Activated CD8-positive, alpha-beta T cell treated with anti-CD3 and anti-CD28 coated beads for 36 hours (primary cell): ENCODE measurements around the gene AKAP12. TPM values are rescaled to one million over a fixed set of nuclear protein-coding genes. Genes with fewer than 3 reads are reported as not detected.
"Not testable (repeated sequence)": the region's sequence is repeated elsewhere in the genome, so short reads cannot be mapped to it uniquely, and the experiment has no call there.

Experiments
- ATAC-seq: fragments of 200-7000 bp; cut with Tn5 transposase; one replicate; pipeline ENCODE4 v1.10.0; 2021; ENCODE audit warnings: mild to moderate bottlenecking, moderate library complexity
- CTCF ChIA-PET: fragments of 350-600 bp; sonication (Branson Sonifier 250); formaldehyde crosslinking; loops from one replicate; lab custom pipeline; 2021; ENCODE audit warnings: antibody characterized with exemption; lab: Charles Lee
- POLR2A ChIA-PET: fragments of 350-600 bp; sonication (Branson Sonifier 250); formaldehyde crosslinking; loops from one replicate; lab custom pipeline; 2021; ENCODE audit warnings: antibody characterized with exemption; lab: Charles Lee
- DNase-seq: peaks from one replicate; pipeline ENCODE4 v3.0.0-alpha.2; 2020
- H3K27ac Mint-ChIP-seq: one replicate; pipeline ENCODE4 v1.8.0; 2021; ENCODE audit warnings: mild to moderate bottlenecking, mixed read lengths
- H3K27me3 Mint-ChIP-seq: one replicate; pipeline ENCODE4 v1.8.0; 2021; ENCODE audit warnings: mixed read lengths
- H3K36me3 Mint-ChIP-seq: one replicate; pipeline ENCODE4 v1.8.0; 2021; ENCODE audit warnings: low read depth, mixed read lengths
- H3K4me1 Mint-ChIP-seq: one replicate; pipeline ENCODE4 v1.8.0; 2021; ENCODE audit warnings: low read depth, mixed read lengths
- H3K4me3 Mint-ChIP-seq: one replicate; pipeline ENCODE4 v1.8.0; 2021; ENCODE audit warnings: mild to moderate bottlenecking, moderate library complexity, mixed read lengths
- H3K9me3 Mint-ChIP-seq: one replicate; pipeline ENCODE4 v1.8.0; 2021; ENCODE audit warnings: mixed read lengths
- CTCF ChIP-seq: fragments of 200-600 bp; IDR thresholded peaks from one replicate; pipeline ENCODE4 v1.8.0; 2022; ENCODE audit warnings: antibody characterized with exemption, mild to moderate bottlenecking
- intact Hi-C: fragments of 100-400 bp; cut with micrococcal nuclease; formaldehyde crosslinking; loops from one replicate; pipeline ENCODE4 v1.10.0; 2022
- total RNA-seq, 2 experiments: library from RNA; stranded (reverse); gene quantifications; one replicate each; pipeline ENCODE4 v1.2.3, GENCODE V29; 2021

The AKAP12 gene
- total RNA-seq, 2 experiments from 2014 or later, result 3.2 to 4.0 TPM

GRCh38 chr6:151351731-151352130 is 112.0 kb downstream of the AKAP12 start:
- no peak for TF ChIP-seq CTCF
- Mint-ChIP-seq H3K4me3 (no peak overlapping the region), H3K27me3 (no peaks in the 10 kb centered on the region), H3K9me3 (no peaks in the 10 kb centered on the region), H3K36me3 (no peaks in the 10 kb centered on the region), H3K4me1 (no peaks in the 10 kb centered on the region), H3K27ac (no peak overlapping the region)
- ChIA-PET CTCF (interaction anchor here (1.3 kb wide), 1 partner anchor 27 kb away, joined by 6 read pairs; no protein-coding TSS in a partner anchor), POLR2A (interaction anchor here (1.3 kb wide), 1 partner anchor 17 kb away, joined by 3 read pairs; no protein-coding TSS in a partner anchor)
- DNase-seq (no peak), ATAC-seq (no peak)
- intact Hi-C loops, result no loop called here

- DNase-seq (no peak), ATAC-seq (no peak)
- CTCF ChIA-PET, result interaction anchor here (1.4 kb wide), 1 partner anchor 29 kb away, joined by 6 read pairs; no protein-coding TSS in a partner anchor
- no peak overlapping the region for H3K4me3 Mint-ChIP-seq
- peaks cover under 1% of the 10 kb centered on the region for H3K4me1 Mint-ChIP-seq
- POLR2A ChIA-PET, result interaction anchor here (1.3 kb wide), 1 partner anchor 16 kb away, joined by 3 read pairs; no protein-coding TSS in a partner anchor
- no peaks in the 10 kb centered on the region for H3K9me3 Mint-ChIP-seq
- TF ChIP-seq CTCF, result no peak
- no peak overlapping the region for H3K27ac Mint-ChIP-seq
- intact Hi-C loops, result no loop called here
- H3K27me3 Mint-ChIP-seq, result no peaks in the 10 kb centered on the region
- no peaks in the 10 kb centered on the region for H3K36me3 Mint-ChIP-seq
Observed at GRCh38 chr6:151352410-151353396, 112.9 kb downstream of the AKAP12 start.

- Mint-ChIP-seq H3K36me3 (no peaks in the 10 kb centered on the region), H3K4me3 (no peak overlapping the region), H3K9me3 (no peaks in the 10 kb centered on the region), H3K27ac (no peak overlapping the region), H3K27me3 (no peaks in the 10 kb centered on the region), H3K4me1 (peaks cover 10% of the 10 kb centered on the region)
- DNase-seq, result no peak
- intact Hi-C loops, result no loop called here
- no peak for ATAC-seq
- POLR2A ChIA-PET, result no interaction called here
- CTCF ChIA-PET, result interaction anchor here (0.7 kb wide), 1 partner anchor 462 kb away, joined by 3 read pairs; no protein-coding TSS in a partner anchor
- no peak for TF ChIP-seq CTCF
Observed at GRCh38 chr6:151353795-151354194, 114.0 kb downstream of the AKAP12 start.

- H3K27ac Mint-ChIP-seq, H3K9me3 Mint-ChIP-seq, H3K4me3 Mint-ChIP-seq, H3K36me3 Mint-ChIP-seq, H3K27me3 Mint-ChIP-seq, intact Hi-C loops, DNase-seq, ATAC-seq: not testable (repeated sequence)
- peaks cover 10% of the 10 kb centered on the region for H3K4me1 Mint-ChIP-seq
- POLR2A ChIA-PET, result interaction anchor here (0.9 kb wide), 1 partner anchor 33 kb away, joined by 3 read pairs; no protein-coding TSS in a partner anchor
- CTCF ChIA-PET, result interaction anchor here (1.0 to 3.1 kb wide), 4 partner anchors 21 to 342 kb away, joined by 3 to 18 read pairs (median 4); no protein-coding TSS in a partner anchor
Observed at GRCh38 chr6:151356983-151357382, 117.2 kb downstream of the AKAP12 start.

- H3K4me1 Mint-ChIP-seq, result peaks cover 10% of the 10 kb centered on the region
- ChIA-PET CTCF (interaction anchor here (0.7 to 3.1 kb wide), 5 partner anchors 16 to 344 kb away, joined by 3 to 18 read pairs (median 3); no protein-coding TSS in a partner anchor), POLR2A (interaction anchor here (0.9 kb wide), 1 partner anchor 32 kb away, joined by 3 read pairs; no protein-coding TSS in a partner anchor)
- peaks cover 13% of the 10 kb centered on the region for H3K36me3 Mint-ChIP-seq
- ATAC-seq, result no peak
- H3K4me3 Mint-ChIP-seq, result no peak overlapping the region
- no peak overlapping the region for H3K27ac Mint-ChIP-seq
- no peak for TF ChIP-seq CTCF
- H3K27me3 Mint-ChIP-seq, result no peaks in the 10 kb centered on the region
- no peaks in the 10 kb centered on the region for H3K9me3 Mint-ChIP-seq
- intact Hi-C loops, result no loop called here
- DNase-seq, result no peak
Observed at GRCh38 chr6:151357758-151358436, 118.1 kb downstream of the AKAP12 start.
